GM19397 (cell line): ENCODE measurements around the gene SSRP1.
"Not testable (repeated sequence)": the region's sequence is repeated elsewhere in the genome, so short reads cannot be mapped to it uniquely, and the experiment has no call there.

Experiments
- ATAC-seq: cut with Tn5 transposase; IDR thresholded peaks from one replicate; pipeline ENCODE4 v1.9.1; 2021; ENCODE audit warnings: mild to moderate bottlenecking, moderate library complexity; ENCODE audit not compliant: unreplicated experiment

The SSRP1 gene

DNA sequence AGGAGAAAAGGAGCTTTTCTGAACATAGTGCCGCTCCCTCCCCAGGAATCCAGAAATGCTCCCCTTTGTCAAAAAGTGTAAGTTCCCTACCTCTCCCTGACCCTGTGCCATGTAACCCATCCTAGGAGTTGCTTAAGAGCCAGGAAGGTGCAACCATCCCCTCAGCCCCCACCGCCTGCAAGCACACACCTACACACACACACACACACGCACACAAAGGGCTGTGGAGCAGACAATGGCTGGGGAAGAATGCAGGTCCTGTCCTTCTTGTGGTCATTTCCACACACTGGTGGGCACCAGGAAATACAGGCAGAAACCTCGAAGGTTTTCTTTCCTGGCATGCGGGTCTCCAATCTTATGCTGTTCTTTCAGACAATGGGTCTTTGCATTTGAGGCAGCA is 3.6 kb upstream of the SSRP1 start:
- ATAC-seq, result no peak

DNA sequence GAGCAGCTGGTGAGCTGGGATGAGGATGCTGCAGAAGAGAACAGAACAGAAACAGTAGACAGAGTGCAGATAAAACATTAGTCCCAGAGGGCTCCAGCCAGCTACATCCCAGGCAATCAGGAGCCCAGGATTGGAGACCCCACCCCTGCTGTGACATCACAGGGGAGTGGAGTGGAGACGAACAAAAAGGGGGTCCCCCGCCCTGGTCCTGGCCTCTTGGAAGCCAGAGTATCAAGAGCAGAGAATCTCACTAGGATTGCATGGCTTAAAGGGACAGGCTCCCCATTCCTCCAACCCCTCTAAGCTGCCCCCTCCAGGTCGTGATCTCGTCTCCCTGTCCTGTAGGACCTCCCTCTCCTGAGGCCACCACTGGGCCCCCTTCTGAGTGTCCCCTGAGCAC is 2.5 kb upstream of the SSRP1 start, which contains the start of gene P2RX3:
Gene P2RX3, plus strand, starts transcription at position 211 of the 400 bp plus-strand sequence. CDS start 199 bp downstream, outside the sequence.
- no peak for ATAC-seq

DNA sequence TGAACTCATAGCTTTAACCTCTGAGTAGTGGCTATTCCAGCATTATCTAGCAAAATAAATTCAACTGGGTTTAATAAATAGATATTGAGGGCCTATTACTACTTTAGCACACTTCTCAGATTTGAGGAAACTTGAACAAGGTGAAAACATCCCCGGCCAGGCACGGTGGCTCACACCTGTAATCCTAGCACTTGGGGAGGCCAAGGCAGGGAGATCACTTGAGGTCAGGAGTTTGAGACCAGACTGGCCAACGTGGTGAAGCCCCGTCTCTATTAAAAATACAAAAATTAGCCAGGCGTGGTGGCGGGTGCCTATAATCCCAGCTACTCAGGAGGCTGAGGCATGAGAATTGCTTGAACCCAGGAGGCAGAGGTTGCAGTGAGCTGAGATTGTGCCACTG is 1.2 kb upstream of the SSRP1 start:
- not testable (repeated sequence) for ATAC-seq

DNA sequence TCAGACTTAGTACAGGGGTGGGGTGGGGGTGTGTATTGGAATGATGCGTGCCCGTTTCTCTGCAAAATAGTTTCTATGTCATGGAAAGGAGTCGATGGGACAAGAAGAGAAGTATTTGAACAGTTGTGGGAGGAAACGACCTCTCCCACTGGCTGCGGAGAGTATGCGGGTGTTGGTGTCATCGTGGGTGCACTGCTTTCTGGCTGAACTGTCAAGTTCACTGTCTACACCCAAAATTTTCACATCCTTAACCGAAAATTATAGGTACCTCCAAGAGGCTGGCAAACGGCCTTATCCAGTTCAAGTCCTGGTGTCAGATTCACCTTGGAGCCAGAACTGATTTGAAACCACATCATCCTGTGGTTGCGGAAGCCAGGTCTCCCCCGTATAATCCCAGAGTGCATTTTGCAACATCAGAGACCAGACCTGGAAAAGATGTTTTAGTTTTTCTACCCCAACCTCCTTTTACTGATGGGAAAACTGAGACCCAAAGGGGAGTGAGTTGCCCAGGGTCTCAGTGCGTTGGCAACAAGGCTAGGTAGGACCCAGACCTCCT is 497 bp upstream of the SSRP1 start:
- no peak for ATAC-seq

DNA sequence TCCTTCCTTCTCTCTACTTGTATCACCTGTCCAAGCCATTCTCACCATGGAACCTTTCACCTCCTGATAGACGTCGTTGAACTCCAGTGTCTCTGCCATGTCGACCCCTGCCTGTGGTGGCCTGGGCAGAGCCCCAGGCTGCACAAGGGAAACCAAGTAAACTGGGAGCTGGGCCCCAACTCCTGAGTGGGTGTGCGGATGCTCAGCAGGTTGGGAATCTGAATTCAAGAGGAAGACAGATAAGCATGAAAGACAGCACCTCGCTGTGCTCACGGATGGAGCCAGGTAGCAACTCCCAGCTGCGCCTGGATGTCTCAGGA is 709 bp downstream of the SSRP1 start:
- no peak for ATAC-seq

DNA sequence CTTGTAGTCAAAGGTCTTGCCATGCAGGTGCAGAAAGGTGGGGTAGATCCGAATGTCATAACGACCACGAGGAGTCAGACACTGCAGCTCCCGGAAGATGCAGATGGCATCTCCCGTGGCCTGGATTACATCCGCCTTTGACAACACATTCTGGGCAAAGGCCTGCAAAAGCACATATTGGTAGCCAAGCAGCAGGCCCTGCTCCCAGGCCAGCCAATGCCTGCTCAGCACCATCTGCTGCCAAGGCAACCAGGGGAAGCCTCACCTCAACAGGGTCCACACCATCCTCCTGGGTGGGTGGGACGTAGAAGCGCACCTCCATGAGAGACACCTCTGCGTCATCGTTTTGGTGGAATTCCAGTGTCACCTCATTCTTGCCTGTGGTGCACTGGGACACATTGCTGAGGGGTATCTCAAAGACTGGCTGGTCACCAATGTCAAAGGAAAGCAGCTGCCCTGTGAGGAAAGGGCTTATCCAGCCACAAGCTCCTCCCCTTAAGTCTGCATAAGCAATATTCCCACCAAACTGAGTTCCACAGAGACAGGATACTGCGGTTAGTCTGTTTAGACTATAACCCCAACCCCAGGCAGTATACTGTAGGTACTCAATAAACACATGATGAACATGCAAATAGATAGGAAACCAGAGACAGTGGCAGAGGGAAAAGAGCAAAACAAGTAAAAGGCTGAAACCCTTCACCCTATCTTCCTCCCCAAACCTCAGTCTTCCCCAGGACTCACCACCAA is 2.8 kb downstream of the SSRP1 start:
- no peak for ATAC-seq

DNA sequence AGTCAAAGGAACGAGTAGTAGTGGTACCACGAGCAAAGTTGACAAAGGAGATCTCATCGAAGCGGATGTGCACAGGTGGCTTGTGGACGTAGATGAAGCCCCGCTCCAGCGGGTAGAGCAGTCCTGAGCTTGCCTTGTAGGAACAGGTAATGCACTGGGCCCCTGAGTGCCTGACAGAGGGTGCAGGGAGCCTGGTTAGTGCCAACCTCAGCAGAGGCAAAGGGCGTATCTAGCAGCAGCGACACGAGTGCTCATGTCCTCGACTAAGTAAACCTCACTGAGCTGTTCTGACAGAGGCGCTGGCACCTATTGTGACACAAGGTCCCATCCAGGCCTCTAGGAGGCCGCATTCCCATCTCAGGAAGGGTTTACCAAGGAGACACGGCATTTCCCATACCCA is 4.0 kb downstream of the SSRP1 start:
- ATAC-seq, result no peak

DNA sequence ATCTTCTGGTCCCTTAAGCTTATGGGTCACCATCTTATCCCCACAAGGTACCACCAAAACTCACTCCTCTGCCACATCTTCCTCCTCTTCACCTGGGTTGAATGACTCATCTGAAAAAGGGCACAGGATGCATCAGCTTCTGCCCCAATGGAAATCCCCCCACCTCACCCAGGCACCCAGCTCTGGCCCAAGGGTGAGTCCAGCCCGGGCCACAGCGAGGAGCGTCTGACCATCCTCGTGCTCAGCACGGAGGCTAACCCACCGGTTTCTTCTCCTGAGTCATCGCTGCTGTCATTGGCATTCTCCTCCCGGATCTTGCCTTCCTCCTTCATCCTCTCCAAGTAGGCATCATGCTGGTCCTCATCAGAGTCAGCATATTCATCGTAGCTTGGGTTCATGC is 5.7 kb downstream of the SSRP1 start:
- no peak for ATAC-seq

DNA sequence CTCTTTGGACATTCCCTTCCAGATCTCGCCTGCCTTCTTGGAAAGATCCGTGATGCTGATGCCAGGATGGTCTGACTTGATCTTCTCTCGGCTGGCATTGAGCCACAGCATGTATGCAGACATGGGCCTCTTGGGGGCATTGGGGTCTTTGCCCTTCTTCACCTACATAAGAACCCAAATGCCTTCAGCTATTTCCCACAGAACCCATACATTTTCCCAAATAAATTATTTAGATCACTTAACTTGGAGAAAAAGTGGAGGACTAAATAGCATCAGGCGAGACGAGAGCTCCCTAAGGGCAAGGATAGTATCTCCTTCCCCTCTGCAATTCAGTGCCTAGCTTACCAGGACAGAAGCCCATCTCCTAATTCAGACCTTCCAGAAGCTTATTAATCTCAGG is 8.0 kb downstream of the SSRP1 start:
- ATAC-seq, result no peak

DNA sequence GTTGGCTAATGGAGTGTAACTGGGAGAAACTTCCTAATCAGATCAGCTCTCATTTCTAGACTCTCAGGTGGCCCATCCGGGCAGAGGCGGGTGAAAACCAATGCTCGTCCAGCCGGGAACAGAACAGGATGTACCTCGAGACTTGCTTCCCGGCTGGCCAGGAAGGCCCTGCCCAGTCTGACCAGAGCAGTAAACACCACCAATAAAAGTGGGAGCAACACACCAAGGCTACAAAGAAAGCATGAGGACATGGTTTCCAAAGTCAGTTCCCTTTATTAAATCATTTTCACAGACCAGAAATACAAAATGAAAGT is 10.0 kb downstream of the SSRP1 start:
- ATAC-seq, result no peak

DNA sequence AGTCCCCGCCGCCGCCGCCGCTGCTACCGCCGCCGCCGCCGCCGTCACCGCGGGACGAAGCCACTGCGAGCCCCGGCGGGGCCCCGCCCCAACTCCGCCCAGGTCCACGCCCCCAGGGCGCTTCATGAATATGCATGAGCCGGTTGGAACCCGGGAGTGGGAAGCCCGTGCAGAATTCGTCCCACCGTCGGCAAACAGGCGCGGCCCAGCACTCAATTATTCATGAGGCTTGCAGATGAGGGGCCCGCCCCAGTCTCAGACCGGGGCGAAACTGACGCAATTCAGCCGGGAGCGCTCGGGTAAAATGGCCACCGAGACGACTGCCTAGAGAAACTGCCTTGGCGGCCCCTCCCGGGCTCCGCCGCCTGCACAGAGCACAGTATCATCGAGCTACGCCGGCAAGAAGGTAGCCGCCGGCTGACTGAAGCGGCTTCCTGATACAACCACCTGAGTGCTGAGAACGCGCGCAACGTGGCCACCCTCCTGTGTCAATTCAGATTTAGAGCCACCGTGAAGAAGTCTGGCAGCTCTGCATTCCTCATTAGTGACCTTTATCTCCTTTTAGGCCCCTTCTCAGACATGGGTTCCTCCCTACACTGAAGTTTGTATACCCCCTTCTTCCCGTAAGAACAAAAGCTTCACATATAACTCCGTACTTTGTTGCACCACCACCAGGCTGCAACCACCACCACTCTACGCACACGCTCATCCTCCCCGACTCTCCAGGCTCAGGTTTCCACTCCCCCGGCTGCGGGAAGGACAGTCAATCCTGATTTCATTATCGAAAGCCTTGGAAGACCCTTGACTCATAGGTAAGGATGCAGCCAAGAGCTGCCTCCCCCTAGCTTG is 10.6 kb downstream of the SSRP1 start, which contains the start of gene TNKS1BP1:
Gene TNKS1BP1, minus strand, starts transcription at position 67 of the 849 bp plus-strand sequence. CDS start 3,067 bp downstream, outside the sequence.
- peak; percentile 86 for ATAC-seq

DNA sequence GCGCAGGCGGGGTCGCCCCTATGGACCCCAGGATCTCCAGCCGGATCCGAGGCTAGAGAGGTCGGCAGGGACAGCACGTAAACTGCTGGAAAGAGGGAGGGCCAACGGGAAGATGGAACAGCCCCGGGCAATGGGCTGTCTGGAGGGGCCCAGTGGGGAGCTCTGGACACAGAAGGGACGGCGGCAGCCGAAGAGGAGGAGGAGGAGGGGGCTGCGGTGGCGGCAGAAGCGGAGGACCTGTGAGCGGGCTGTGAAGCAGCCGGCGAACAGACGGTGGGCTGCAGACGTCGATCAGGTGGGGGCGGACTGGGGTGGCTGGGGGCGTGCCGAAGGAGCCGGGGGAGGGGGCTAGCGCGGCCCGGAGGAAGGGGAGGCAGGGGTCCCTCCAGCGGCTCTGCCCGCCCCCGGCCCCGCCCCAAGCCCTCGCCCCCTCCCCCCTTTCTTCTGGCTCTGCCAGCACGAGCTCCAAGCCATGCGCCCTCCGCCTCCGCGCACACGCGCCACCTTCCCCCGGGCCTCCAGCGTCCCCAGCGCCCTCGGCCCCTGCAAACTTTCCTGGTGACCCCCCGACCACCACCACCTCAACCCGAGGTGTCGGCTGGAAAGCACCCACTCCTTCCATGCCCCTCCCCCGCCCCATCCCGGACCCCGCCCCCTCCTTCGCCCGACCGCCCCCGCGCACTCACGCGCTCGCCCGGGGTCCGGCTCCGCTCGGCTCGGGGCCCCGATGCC is 11.4 kb downstream of the SSRP1 start:
- ATAC-seq, result no peak

DNA sequence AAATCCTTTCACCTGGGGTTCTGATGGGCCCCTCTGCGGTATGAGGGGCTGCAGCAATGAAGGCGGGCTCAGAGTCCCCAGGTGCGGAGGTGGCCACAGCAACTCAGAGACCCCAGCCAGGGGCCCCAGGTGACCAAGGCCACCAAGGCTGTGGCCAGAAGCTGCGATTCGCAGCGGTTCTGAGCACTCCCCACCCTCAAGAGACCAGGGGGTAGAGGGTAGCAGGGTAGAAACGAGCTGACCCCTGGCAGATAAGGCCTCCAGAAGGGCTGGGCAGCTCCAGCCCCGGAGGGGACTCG is 11.9 kb downstream of the SSRP1 start:
- ATAC-seq, result no peak

DNA sequence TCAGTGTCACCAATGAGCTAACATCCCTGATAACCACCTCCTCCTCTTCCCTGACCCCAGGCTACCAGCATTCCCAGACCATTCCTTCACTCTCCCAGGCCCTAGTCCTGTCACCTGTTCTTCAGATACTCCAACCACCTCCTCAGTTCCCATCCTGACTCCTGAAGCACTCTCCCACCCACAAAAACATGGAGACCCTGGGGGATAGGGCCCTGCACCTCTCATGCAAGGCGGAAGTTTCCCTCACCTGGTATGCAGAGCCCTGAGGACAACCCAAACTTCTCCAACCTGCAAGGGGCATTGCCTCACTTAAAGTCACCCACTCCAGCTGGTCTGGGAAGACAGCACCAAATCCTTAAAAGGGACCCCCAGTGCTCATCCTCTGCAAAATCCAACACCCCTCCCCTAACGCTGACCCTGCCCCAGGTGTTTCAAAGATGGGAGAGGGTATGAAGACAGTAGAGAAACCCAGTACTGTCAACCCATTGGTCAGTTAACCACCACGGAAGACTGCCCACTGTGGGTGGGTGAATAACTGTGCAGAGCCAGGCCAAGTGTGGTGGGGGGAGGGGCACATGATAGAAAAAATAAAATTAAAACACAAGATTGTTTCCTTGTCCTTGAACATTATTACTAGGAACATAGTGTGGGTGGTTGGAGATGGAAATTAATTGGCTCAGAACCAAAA is 12.4 kb downstream of the SSRP1 start:
- no peak for ATAC-seq

DNA sequence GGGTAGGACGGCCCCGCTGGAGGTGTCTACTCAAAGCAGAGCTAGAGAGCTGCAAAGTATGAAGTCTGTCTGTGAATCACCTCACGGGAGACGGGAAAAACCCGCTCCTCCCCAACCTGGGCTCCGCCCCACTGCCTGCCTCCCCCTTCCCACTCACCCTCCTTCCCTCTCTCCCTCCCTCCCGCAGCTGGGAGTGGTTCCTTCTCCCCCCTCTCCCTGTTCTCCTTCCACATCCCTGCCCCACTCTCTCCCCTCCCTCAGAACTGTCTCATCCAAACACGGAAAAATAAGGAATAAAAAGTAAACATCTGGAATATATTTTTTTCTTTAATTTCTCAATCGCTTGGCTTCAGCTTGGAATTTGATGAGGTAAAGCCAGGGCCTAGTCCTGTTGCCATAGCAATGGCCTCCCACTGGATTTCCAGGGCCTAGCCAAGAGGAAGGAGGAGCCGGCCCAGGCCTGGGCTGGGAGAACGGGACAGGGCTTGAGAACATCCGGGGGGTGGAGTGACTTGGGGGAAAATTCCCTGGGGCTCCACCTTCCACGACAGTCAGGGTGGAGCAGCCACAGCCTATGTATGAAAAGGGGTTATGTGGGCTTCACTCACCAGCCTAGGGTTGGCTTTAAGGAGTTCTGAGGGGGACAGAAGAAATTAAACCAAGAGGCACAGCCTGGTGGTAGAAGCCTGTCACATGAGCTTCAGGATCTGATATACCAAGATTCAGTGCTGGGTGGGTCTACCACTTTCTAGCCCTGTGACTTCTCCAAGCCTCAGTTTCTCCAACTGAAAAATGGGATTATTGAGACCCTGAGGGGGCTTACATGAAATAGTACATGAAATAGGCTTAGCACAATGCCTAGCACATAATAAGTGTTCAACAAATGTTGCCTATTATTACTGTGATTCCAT is 13.2 kb downstream of the SSRP1 start:
- no peak for ATAC-seq

DNA sequence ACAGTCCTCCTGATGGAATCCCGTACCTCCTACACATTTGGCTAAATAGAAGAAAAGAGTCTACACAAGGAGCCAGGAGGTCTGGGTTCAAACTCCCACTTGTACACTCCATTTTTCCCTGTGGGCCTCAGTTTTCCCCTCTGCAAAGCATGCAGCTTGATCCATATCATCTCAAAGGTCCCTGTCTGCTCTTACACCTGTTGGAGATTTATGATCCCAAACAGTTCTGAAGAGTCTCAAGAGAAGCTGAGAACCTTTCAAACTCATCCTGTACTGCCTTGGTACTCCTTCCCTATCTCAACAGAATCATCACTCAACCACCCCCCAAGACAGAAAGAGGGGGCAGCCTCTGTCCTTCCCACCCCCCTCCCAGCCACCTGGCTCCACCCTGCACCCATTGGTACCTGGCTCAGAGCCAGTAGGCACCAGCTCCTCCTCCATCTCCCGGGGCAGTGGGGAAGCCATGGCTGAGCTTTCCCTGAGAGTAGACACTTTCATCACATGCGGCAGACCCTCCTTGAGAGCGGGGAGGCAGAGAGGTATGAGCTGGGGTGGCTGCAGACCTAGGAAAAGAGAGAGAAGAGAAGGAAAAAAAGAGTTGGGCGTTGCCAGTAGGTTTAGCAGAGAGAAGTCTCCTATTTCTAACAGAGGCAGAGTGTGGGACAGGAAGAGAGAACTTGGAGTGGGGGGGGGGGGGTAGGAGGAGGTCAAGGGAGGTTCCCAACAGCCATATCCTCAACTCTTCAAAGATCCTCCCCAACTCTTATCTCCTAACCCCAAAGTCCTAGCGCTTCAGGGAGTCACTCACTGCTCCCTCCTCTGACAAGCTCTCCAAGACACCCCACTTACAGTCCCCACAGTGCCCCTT is 14.1 kb downstream of the SSRP1 start:
- no peak for ATAC-seq

DNA sequence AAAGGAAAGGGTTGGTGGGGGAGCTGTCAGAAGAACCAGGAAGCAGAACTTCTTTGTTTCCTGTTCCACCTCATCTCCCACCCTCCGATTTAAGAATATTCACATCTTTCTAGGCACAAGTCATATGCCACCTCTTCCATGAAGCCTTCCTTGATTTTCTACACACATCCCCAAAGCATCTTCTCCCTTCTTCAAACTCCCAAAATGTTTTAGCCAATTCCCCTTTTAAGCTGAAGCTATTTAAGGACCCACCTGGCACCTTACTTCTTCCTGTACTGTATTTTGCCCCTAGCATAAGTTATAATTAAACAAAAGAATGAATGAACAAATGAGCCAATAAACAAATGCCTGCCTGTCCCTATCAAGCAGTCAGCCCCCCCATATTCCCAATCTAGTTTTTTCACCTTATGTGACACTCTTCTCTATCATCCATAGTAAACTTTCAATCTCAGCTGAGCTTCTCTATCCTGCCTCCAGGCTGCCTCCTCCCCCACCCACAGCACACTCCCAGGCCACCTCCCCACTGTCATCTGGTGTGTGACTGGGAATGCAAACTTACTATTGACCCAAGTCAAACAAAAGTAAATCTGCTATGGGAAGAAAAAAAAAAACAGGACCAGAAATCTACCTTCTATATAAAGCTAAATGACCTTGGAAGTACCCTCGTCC is 14.8 kb downstream of the SSRP1 start:
- ATAC-seq, result no peak

DNA sequence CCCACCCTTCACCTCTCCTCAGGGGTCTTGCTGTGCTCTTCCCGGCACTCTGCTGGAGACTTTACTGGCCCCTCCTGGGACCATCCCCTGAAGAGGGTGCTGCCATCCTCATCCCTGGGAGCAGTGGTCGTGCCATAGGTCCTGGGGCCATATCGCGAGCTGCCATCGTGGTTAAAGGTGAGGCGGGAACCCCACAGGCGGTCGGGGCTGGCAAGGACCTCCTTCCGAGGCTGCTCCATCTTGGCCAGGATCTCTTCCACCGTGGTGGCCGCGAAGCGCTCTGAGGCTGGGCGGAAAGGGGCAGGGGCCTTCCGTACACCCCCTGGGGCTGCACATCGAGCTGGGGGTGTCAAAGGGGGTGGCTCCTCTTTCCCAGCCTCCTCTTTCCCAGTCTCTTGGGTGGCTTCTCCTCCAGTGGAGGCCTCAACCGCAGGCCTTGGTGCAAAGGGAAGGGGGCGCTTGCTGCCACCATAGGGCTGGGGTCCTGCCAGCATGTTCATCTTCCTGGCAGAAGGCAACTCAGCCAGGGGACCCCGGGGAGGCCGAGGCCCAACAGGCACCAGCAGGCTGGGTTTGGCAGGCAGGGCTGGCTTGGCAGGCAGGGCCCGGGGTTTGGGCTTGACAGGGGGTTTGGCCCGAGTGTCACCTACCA is 15.5 kb downstream of the SSRP1 start:
- ATAC-seq, result no peak
